ENCODE measurements around the gene C9.

Gene C9

DNA sequence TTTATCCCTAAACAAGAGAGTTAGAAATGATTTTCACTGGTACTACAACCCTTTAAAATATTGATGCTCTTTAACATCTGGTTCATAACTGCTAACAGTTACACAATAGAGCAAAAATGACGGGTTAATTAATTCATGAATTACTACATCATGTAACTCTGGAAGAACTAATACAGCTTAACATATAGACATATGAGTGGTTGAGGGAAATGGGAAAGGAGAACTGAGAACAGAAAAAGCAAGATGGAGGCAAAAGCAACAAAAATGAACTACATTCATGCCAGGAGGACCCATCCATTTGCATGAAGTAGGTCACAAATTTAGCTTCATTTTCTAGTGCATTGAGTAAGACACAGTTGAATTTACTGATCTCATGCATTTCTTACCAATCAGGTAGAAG lies 61.8 kb downstream of the C9 start:
- TF ChIP-seq TAF1 (IDR thresholded peaks at IDR 0.05; ENCODE audit: borderline replicate concordance, insufficient read depth, low read length): no peak
- TF ChIP-seq FOXP2 (optimal IDR thresholded peaks at IDR 0.05; ENCODE audit: borderline replicate concordance, extremely low read depth, extremely low read length, insufficient read depth): no peak
- TF ChIP-seq SIN3A (IDR thresholded peaks at IDR 0.05; ENCODE audit: borderline replicate concordance, insufficient read depth, low read length): no peak

GRCh38 chr5:39301406-39301805 lies 62.9 kb downstream of the C9 start:
- TF ChIP-seq SIN3A (IDR thresholded peaks at IDR 0.05; ENCODE audit: borderline replicate concordance, insufficient read depth, low read length) (no peak), TAF1 (IDR thresholded peaks at IDR 0.05; ENCODE audit: borderline replicate concordance, insufficient read depth, low read length) (no peak), FOXP2 (optimal IDR thresholded peaks at IDR 0.05; ENCODE audit: borderline replicate concordance, extremely low read depth, extremely low read length, insufficient read depth) (no peak), POLR2AphosphoS5 (IDR thresholded peaks at IDR 0.05; ENCODE audit: low read depth, low read length) (no peak)
- TF ChIP-seq, protein P1, sequence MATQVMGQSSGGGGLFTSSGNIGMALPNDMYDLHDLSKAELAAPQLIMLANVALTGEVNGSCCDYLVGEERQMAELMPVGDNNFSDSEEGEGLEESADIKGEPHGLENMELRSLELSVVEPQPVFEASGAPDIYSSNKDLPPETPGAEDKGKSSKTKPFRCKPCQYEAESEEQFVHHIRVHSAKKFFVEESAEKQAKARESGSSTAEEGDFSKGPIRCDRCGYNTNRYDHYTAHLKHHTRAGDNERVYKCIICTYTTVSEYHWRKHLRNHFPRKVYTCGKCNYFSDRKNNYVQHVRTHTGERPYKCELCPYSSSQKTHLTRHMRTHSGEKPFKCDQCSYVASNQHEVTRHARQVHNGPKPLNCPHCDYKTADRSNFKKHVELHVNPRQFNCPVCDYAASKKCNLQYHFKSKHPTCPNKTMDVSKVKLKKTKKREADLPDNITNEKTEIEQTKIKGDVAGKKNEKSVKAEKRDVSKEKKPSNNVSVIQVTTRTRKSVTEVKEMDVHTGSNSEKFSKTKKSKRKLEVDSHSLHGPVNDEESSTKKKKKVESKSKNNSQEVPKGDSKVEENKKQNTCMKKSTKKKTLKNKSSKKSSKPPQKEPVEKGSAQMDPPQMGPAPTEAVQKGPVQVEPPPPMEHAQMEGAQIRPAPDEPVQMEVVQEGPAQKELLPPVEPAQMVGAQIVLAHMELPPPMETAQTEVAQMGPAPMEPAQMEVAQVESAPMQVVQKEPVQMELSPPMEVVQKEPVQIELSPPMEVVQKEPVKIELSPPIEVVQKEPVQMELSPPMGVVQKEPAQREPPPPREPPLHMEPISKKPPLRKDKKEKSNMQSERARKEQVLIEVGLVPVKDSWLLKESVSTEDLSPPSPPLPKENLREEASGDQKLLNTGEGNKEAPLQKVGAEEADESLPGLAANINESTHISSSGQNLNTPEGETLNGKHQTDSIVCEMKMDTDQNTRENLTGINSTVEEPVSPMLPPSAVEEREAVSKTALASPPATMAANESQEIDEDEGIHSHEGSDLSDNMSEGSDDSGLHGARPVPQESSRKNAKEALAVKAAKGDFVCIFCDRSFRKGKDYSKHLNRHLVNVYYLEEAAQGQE (IDR thresholded peaks at IDR 0.05; ENCODE audit: insufficient read depth in 1 of 2, low read depth in 2 of 2, low read length in 2 of 2): no peak

GRCh38 chr5:39299962-39300361 lies 64.3 kb downstream of the C9 start:
- TF ChIP-seq, protein P1 (IDR thresholded peaks at IDR 0.05; ENCODE audit: insufficient read depth in 1 of 2, low read depth in 2 of 2, low read length in 2 of 2): no peak
- no peak for TF ChIP-seq SIN3A (IDR thresholded peaks at IDR 0.05; ENCODE audit: borderline replicate concordance, insufficient read depth, low read length)
- TF ChIP-seq FOXP2 (optimal IDR thresholded peaks at IDR 0.05; ENCODE audit: borderline replicate concordance, extremely low read depth, extremely low read length, insufficient read depth): no peak
- TF ChIP-seq POLR2AphosphoS5 (IDR thresholded peaks at IDR 0.05; ENCODE audit: low read depth, low read length): no peak
- no peak for TF ChIP-seq TAF1 (IDR thresholded peaks at IDR 0.05; ENCODE audit: borderline replicate concordance, insufficient read depth, low read length)

GRCh38 chr5:39294736-39295135 lies 69.6 kb downstream of the C9 start:
- TF ChIP-seq SIN3A (IDR thresholded peaks at IDR 0.05; ENCODE audit: borderline replicate concordance, insufficient read depth, low read length): no peak
- TF ChIP-seq TAF1 (IDR thresholded peaks at IDR 0.05; ENCODE audit: borderline replicate concordance, insufficient read depth, low read length): no peak
- no peak for TF ChIP-seq POLR2AphosphoS5 (IDR thresholded peaks at IDR 0.05; ENCODE audit: low read depth, low read length)
- TF ChIP-seq, protein P1 (IDR thresholded peaks at IDR 0.05; ENCODE audit: insufficient read depth in 1 of 2, low read depth in 2 of 2, low read length in 2 of 2): no peak
- TF ChIP-seq FOXP2 (optimal IDR thresholded peaks at IDR 0.05; ENCODE audit: borderline replicate concordance, extremely low read depth, extremely low read length, insufficient read depth): no peak

DNA sequence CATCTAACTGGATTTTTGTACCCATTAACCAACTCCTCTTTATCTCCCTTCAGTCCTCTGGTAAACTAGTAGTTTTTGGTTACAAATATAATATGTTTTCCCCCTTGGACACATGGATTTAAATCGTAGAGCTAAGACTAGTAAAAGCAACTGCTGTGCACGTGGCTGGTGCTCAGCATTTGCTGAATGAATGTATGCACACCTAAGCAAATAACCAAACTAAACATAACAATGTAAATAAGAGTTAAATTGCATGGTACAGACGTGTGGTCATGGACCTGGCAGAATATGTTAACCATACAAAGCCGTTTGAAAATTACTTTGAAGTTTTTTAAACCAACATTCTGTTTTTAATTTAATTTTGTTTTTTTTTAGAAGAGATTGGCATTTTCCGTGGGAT lies 79.7 kb downstream of the C9 start:
- TF ChIP-seq POLR2AphosphoS5 (IDR thresholded peaks at IDR 0.05; ENCODE audit: low read depth, low read length) (no peak), SIN3A (IDR thresholded peaks at IDR 0.05; ENCODE audit: borderline replicate concordance, insufficient read depth, low read length) (no peak), FOXP2 (optimal IDR thresholded peaks at IDR 0.05; ENCODE audit: borderline replicate concordance, extremely low read depth, extremely low read length, insufficient read depth) (no peak), TAF1 (IDR thresholded peaks at IDR 0.05; ENCODE audit: borderline replicate concordance, insufficient read depth, low read length) (no peak)
- TF ChIP-seq, protein P1 (IDR thresholded peaks at IDR 0.05; ENCODE audit: insufficient read depth in 1 of 2, low read depth in 2 of 2, low read length in 2 of 2): no peak

Measured in PFSK-1 (cell line).